Stomach (tissue), 9 donors: ENCODE results near the gene SMAP2. TPM values are rescaled to one million over a fixed set of nuclear protein-coding genes. Genes with fewer than 3 reads are reported as not detected.

Experiments
- DNase-seq, 2 donors: peaks; one replicate each; pipeline versions ENCODE4 v3.0.0 to v3.0.0-alpha.2; 2013 to 2019
- H3K27ac ChIP-seq, 5 donors: fragments of 200-600 bp in 4 of 5; sonication (generic) in 4 of 5; one replicate each; pipeline ENCODE4 v1.5.1; 2013 to 2019; ENCODE audit warnings: mild to moderate bottlenecking in 1 of 5, moderate library complexity in 1 of 5
- H3K27me3 ChIP-seq, 3 donors: fragments of 200-600 bp; sonication (generic); one replicate each; pipeline ENCODE4 v1.5.1; 2017 to 2019; ENCODE audit warnings: mixed run types in 1 of 3
- H3K36me3 ChIP-seq, 4 donors: fragments of 200-600 bp; sonication (generic); 1 replicate in 3 of 4; 2 replicates in 1 of 4; pipeline ENCODE4 v1.5.1; 2016 to 2019
- H3K4me1 ChIP-seq, 4 donors: fragments of 200-600 bp; sonication (generic); one replicate each; pipeline ENCODE4 v1.5.1; 2016 to 2019
- H3K4me3 ChIP-seq, 4 donors: fragments of 200-600 bp; sonication (generic) in 3 of 4; one replicate each; pipeline ENCODE4 v1.5.1; 2016 to 2019; ENCODE audit warnings: mild to moderate bottlenecking in 1 of 4
- H3K9me3 ChIP-seq, 4 donors: fragments of 200-600 bp; sonication (generic); one replicate each; pipeline ENCODE4 v1.5.1; 2016 to 2019
- CTCF ChIP-seq, 7 experiments: fragments of 450-650 bp in 4 of 7; fragments of 200-600 bp in 3 of 7; sonication (generic) in 3 of 7; IDR thresholded peaks; one replicate each; pipeline ENCODE4 v1.5.1; 2016 to 2019; ENCODE audit warnings: antibody characterized with exemption in 7 of 7, control low read depth in 2 of 7, mild to moderate bottlenecking in 1 of 7
- EP300 ChIP-seq: sonication (generic); formaldehyde crosslinking; IDR thresholded peaks from one replicate; pipeline ENCODE4 v1.6.1; 2017; ENCODE audit warnings: antibody characterized with exemption
- POLR2A ChIP-seq, 4 donors: fragments of 450-650 bp; IDR thresholded peaks; one replicate each; pipeline ENCODE4 v1.6.1; 2016; ENCODE audit warnings: antibody characterized with exemption in 4 of 4, control low read depth in 2 of 4, mild to moderate bottlenecking in 1 of 4, moderate library complexity in 1 of 4
- POLR2AphosphoS5 ChIP-seq, 3 donors: sonication (generic); formaldehyde crosslinking; IDR thresholded peaks; one replicate each; pipeline ENCODE4 v1.6.1; 2016; ENCODE audit warnings: antibody characterized with exemption in 3 of 3
- WGBS, 5 donors: extraction: QIAGEN DNeasy Blood & Tissue Kit in 3 of 5; methylation state at CpG; one replicate each; pipeline versions ENCODE4 v1.1.5 to v1.1.7; 2013 to 2018; 5-methylcytosine and 5-hydroxymethylcytosine counted together
- intact Hi-C: fragments of 100-400 bp; cut with DNase I; formaldehyde crosslinking; loops from one replicate; pipeline ENCODE4 v1.15.1; 2023; ENCODE audit warnings: low total_unique reads
- polyA plus RNA-seq, 3 donors: library from polyadenylated mRNA; stranded (reverse); fragments of 200-250 nt; gene quantifications; one replicate each; pipeline ENCODE4 v1.2.3, GENCODE V29; 2013
- total RNA-seq, 5 donors: library from RNA; depleted of rRNA; stranded (reverse); fragments of >200 nt; gene quantifications; one replicate each; pipeline versions ENCODE4 v1.1.0 to v1.2.3, GENCODE V29; 2014 to 2016
- donor health status: healthy with polysubstance abuse.
- donor health status: Bipolar disorder and iron deficiency.
- donor health status: healthy.

Gene SMAP2
- total and polyA plus RNA-seq, 8 donors, result 21.6 to 58.0 (median 31.8) TPM

GRCh38 chr1:40435471-40435870 is 61.9 kb downstream of the SMAP2 start:
- intact Hi-C loops, result no loop called here
- 71 to 91% (median 87%) methylated on average over 2 to 5 of the region's 5 CpGs for WGBS, 5 donors
- no peaks in the 10 kb centered on the region for H3K36me3 ChIP-seq
- no peaks in the 10 kb centered on the region for H3K9me3 ChIP-seq
- H3K27ac ChIP-seq, result no peak overlapping the region
- H3K4me1 ChIP-seq, result no peaks in the 10 kb centered on the region
- H3K27me3 ChIP-seq, result no peaks in the 10 kb centered on the region
- no peak for DNase-seq
- no peak for TF ChIP-seq EP300
- TF ChIP-seq POLR2AphosphoS5 (IDR thresholded peaks at IDR 0.05), result no peak
- no peak for TF ChIP-seq POLR2A (IDR thresholded peaks at IDR 0.05)
- TF ChIP-seq CTCF (IDR thresholded peaks at IDR 0.05), result no peak
- no peak overlapping the region for H3K4me3 ChIP-seq

- H3K36me3 ChIP-seq, result no peaks in the 10 kb centered on the region
- WGBS, 5 donors, result 78 to 86% (median 82%) methylated on average over 4 of the region's 4 CpGs
- no peaks in the 10 kb centered on the region for H3K9me3 ChIP-seq
- TF ChIP-seq CTCF (IDR thresholded peaks at IDR 0.05) (no peak), POLR2A (IDR thresholded peaks at IDR 0.05) (no peak), EP300 (no peak), POLR2AphosphoS5 (IDR thresholded peaks at IDR 0.05) (no peak)
- H3K4me1 ChIP-seq, result no peaks in the 10 kb centered on the region
- intact Hi-C loops, result no loop called here
- H3K27ac ChIP-seq, result no peak overlapping the region
- no peaks in the 10 kb centered on the region for H3K27me3 ChIP-seq
- no peak for DNase-seq
- H3K4me3 ChIP-seq, result no peak overlapping the region
These were observed 62.3 kb downstream of the SMAP2 start for GRCh38 chr1:40435876-40436275.

- Histone ChIP-seq H3K9me3 (no peaks in the 10 kb centered on the region), H3K27ac (no peak overlapping the region), H3K4me1 (no peaks in the 10 kb centered on the region), H3K27me3 (no peaks in the 10 kb centered on the region), H3K36me3 (no peaks in the 10 kb centered on the region), H3K4me3 (no peak overlapping the region)
- TF ChIP-seq POLR2A (IDR thresholded peaks at IDR 0.05), result no peak
- TF ChIP-seq CTCF (IDR thresholded peaks at IDR 0.05), result peak in 5 of 7 experiments; percentile 7 to 64 (median 41)
- no peak for TF ChIP-seq EP300
- intact Hi-C loops, result no loop called here
- peak in 1 of 2 donors; percentile 46 for DNase-seq
- WGBS, 5 donors, result 58 to 67% (median 64%) methylated on average over 3 of the region's 3 CpGs
These were observed 65.0 kb downstream of the SMAP2 start for GRCh38 chr1:40438391-40439015.

- H3K4me1 ChIP-seq, result no peaks in the 10 kb centered on the region
These were observed 65.7 kb downstream of the SMAP2 start for GRCh38 chr1:40439247-40439646.

More at GRCh38 chr1:40439247-40439646, 65.7 kb downstream of the SMAP2 start:
- TF ChIP-seq EP300 (no peak), POLR2A (IDR thresholded peaks at IDR 0.05) (no peak), CTCF (IDR thresholded peaks at IDR 0.05) (no peak), POLR2AphosphoS5 (IDR thresholded peaks at IDR 0.05) (no peak)
- H3K27ac ChIP-seq, result no peak overlapping the region
- no peaks in the 10 kb centered on the region for H3K9me3 ChIP-seq
- no peak overlapping the region for H3K4me3 ChIP-seq
- no peaks in the 10 kb centered on the region for H3K27me3 ChIP-seq
- intact Hi-C loops, result no loop called here
- H3K36me3 ChIP-seq, result no peaks in the 10 kb centered on the region
- no peak for DNase-seq
- 85 to 89% (median 86%) methylated on average over 5 of the region's 5 CpGs for WGBS, 5 donors
